CD4-positive, CD25-positive, alpha-beta regulatory T cell (primary cell): ENCODE results near the gene KRT222. TPM values are rescaled to one million over a fixed set of nuclear protein-coding genes. Genes with fewer than 3 reads are reported as not detected.

Source experiments
- ATAC-seq, 2 donors: fragments of 150-1000 bp; cut with Tn5 transposase; one replicate each; pipeline ENCODE4 v1.10.0; 2021; ENCODE audit warnings: low read depth in 2 of 2, moderate number of reproducible peaks in 2 of 2, moderate library complexity in 1 of 2
- DNase-seq, 3 donors: peaks; one replicate each; pipeline versions ENCODE4 v3.0.0 to v3.0.0-alpha.2; 2012 to 2022; ENCODE audit warnings: mixed read lengths in 1 of 3
- H3K27ac ChIP-seq: one replicate; pipeline ENCODE4 v1.7.0; 2013; ENCODE audit warnings: mild to moderate bottlenecking, low read length; ENCODE audit not compliant: insufficient read depth, poor library complexity, severe bottlenecking
- H3K27me3 ChIP-seq: one replicate; pipeline ENCODE4 v1.7.0; 2013; ENCODE audit warnings: low read length; ENCODE audit not compliant: control insufficient read depth, insufficient read depth
- H3K36me3 ChIP-seq: one replicate; pipeline ENCODE4 v1.7.0; 2013; ENCODE audit warnings: mild to moderate bottlenecking, low read length, moderate library complexity; ENCODE audit not compliant: control insufficient read depth, insufficient read depth
- H3K4me1 ChIP-seq: 2 replicates; pipeline ENCODE4 v1.7.0; 2013; ENCODE audit warnings: mild to moderate bottlenecking, low read length; ENCODE audit not compliant: insufficient read depth, control insufficient read depth, poor library complexity, severe bottlenecking
- H3K4me3 ChIP-seq: one replicate; pipeline ENCODE4 v1.7.0; 2013; ENCODE audit warnings: low read depth, mild to moderate bottlenecking, low read length, moderate library complexity
- H3K9me3 ChIP-seq, 2 experiments: 1 replicate in 1 of 2; 2 replicates in 1 of 2; pipeline ENCODE4 v1.7.0; 2013; ENCODE audit warnings: low read length in 2 of 2, mild to moderate bottlenecking in 1 of 2, moderate library complexity in 1 of 2; ENCODE audit not compliant: control insufficient read depth in 2 of 2
- H3K27ac Mint-ChIP-seq, 3 donors: one replicate each; pipeline ENCODE4 v1.8.0; 2020 to 2022; ENCODE audit warnings: mild to moderate bottlenecking in 3 of 3, mixed read lengths in 3 of 3, moderate library complexity in 2 of 3
- H3K27me3 Mint-ChIP-seq: one replicate; pipeline ENCODE4 v1.8.0; 2022; ENCODE audit warnings: mild to moderate bottlenecking, mixed read lengths
- H3K36me3 Mint-ChIP-seq: one replicate; pipeline ENCODE4 v1.8.0; 2020; ENCODE audit warnings: mixed read lengths
- H3K4me1 Mint-ChIP-seq, 4 donors: one replicate each; pipeline ENCODE4 v1.8.0; 2020 to 2022; ENCODE audit warnings: mixed read lengths in 4 of 4, mild to moderate bottlenecking in 1 of 4
- H3K4me3 Mint-ChIP-seq, 4 donors: one replicate each; pipeline ENCODE4 v1.8.0; 2020 to 2022; ENCODE audit warnings: mild to moderate bottlenecking in 4 of 4, mixed read lengths in 4 of 4, moderate library complexity in 3 of 4
- H3K9me3 Mint-ChIP-seq, 7 donors: one replicate each; pipeline ENCODE4 v1.8.0; 2020 to 2022; ENCODE audit warnings: mixed read lengths in 7 of 7, mild to moderate bottlenecking in 3 of 7, moderate library complexity in 2 of 7
- polyA plus RNA-seq, 4 donors: library from polyadenylated mRNA; unstranded; fragments of 300-500 nt; fragmentation: Illumina TruSeq; gene quantifications; one replicate each; pipeline ENCODE4 v1.2.3, GENCODE V29; 2021
- total RNA-seq: library from RNA; stranded (reverse); gene quantifications from one replicate; pipeline ENCODE4 v1.2.3, GENCODE V29; 2022

The KRT222 gene
- total and polyA plus RNA-seq, 5 donors from 2014 or later: 0.23 TPM; not detected in 4

DNA sequence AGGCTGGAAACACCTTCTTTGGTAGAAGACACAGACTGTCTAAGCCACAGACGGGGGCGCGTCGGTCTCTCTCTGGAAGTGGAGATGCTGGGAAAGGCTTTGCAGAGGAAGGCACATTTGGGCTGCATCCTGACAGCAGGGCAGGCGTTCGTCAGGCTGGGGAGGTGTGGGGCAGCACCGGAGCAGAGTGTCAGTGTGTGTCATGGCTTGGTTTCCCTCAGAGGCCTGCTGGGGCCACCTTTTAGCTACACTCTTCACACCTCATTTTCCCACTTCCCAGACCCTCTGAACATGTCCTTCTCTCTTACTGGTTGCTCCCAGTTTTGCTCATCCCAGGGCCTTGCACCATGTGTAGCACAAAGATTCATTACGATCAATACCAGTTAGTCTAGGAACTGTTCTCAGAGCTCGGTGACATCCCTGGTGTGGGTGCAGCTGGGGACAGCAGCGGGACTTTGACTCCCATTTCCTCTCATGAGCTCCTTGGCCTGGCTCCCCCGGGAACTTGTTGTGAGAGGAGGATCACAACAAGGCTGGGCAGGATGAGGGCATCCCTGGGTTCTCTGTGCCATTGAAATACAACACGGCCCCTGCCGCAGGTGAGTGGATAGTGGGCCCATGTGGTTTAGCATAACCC lies 50.4 kb downstream of the KRT222 start:
- ATAC-seq: no peak

DNA sequence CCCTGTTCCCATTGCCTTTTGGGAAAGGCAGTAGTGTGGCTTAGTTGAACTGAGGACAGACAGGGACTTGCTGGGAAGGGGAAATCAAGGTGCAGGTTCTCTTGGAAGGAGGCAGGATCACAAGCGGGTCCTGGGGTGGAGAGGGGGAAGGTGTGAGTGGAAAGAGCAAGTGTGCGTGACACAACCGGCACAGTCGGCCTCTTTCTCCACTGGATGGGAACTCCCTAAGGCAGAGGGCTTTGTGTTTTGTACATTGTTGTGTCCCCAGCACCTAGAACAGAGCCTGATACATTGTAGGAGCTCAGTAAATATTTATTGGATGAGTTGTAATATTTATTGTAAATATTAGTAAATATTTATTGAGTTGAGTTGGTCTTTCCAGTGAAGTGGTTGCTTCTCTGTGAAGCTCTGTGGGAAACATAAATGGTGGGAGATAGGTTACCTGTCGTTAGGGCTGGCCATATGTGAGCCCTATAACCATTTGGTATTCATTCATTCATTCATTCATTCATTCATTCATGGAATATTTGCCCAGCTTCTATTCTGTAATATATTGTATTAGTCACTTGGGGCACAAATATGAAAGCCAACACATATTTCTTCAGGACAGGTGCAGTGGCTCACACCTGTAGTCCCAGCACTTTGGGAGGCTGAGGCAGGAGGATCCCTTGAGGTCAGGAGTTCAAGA lies 51.4 kb downstream of the KRT222 start:
- Histone ChIP-seq H3K9me3 (no peaks in the 10 kb centered on the region), H3K4me1 (peaks cover 70% of the 10 kb centered on the region), H3K36me3 (no peaks in the 10 kb centered on the region), H3K27ac (peak overlapping the region; percentile 98), H3K27me3 (no peaks in the 10 kb centered on the region), H3K4me3 (peak overlapping the region; percentile 83)
- Mint-ChIP-seq H3K27ac (peak overlapping the region; percentile 99 to 100 (median 99)), H3K27me3 (peaks cover 7% of the 10 kb centered on the region), H3K4me1 (peaks cover 7 to 82% (median 50%) of the 10 kb centered on the region in 4 donors), H3K4me3 (peak overlapping the region; percentile 81 to 92 (median 88)), H3K9me3 (no peaks in the 10 kb centered on the region), H3K36me3 (no peaks in the 10 kb centered on the region)
- DNase-seq (no peak), ATAC-seq (no peak)

More for the DNA sequence above, 50.4 kb downstream of the KRT222 start:
- H3K4me1 Mint-ChIP-seq: peaks cover 7 to 79% (median 43%) of the 10 kb centered on the region in 4 donors
- H3K36me3 Mint-ChIP-seq: no peaks in the 10 kb centered on the region
- Histone ChIP-seq H3K4me3 (peak overlapping the region; percentile 55), H3K9me3 (no peaks in the 10 kb centered on the region), H3K36me3 (no peaks in the 10 kb centered on the region), H3K4me1 (peaks cover 66% of the 10 kb centered on the region), H3K27ac (peak overlapping the region; percentile 98), H3K27me3 (no peaks in the 10 kb centered on the region)
- DNase-seq: no peak
- H3K27me3 Mint-ChIP-seq: peaks cover 7% of the 10 kb centered on the region
- H3K4me3 Mint-ChIP-seq: peak overlapping the region in 3 of 4 donors; percentile 72 to 76 (median 75)
- H3K9me3 Mint-ChIP-seq: no peaks in the 10 kb centered on the region
- peak overlapping the region; percentile 95 to 99 (median 97) for H3K27ac Mint-ChIP-seq

DNA sequence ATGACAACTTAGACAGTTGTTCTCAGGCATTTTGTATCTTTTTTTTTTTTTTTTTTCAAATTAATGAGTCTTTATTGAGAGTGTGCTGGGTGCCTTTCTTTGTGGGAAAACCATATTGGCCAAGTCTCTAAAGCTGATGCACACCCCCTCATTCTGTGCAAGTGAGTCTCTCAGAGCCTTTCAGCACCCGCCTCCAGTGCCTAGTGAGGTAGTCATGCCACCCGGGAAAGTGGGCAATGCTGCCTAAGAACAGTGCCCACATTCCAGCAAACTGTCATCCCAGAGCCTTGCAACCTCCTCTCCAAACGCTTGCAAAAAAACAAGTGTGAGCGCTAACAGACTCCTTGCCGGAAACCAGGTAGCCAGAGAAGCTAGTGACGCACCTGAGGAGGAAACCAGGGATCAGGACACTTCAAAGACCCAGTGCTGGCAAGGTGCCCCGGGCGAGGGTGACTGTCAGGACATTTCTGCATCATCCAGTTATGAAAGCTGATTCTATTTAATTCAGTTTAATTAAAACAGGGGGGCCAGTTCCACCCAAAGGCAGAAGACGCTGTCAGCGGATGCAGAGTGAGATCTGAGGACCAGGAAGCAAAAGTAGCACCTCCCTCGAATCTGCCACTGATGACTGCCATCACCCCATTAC lies 52.3 kb downstream of the KRT222 start:
- H3K27me3 Mint-ChIP-seq: peaks cover 7% of the 10 kb centered on the region

DNA sequence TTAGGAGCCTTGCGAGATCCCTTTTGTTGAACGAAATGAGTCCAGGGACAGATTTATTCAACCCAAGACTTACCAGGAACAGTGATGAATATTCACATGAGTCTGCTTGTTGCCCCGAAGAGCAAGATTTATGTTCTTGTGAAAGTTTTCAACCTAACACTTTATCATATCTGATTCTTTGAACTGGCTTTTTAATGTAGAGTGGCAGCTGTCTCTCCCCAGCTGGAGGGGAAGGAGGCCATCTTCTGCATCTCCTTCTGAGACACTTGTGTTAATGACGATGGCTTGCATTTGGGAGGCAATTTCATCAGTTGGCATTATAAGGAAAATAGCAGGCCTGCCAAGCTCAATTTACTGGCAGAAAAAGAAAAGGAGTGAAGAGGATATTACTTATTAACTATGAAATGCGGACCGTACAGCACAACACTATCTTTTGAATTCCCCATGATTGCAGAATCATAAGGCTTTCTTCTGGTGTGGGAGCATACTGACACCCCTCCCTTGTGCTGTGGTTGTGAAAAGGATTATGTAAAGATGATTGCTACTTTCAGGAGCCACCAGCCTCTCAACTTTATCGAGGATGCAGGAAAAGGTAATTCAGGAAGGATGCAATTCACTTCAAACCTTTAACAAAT lies 53.0 kb downstream of the KRT222 start:
- DNase-seq (no peak), ATAC-seq (no peak)
- peak overlapping the region; percentile 80 to 92 (median 84) for H3K4me3 Mint-ChIP-seq
- Histone ChIP-seq H3K27ac (peak overlapping the region; percentile 98), H3K4me1 (peaks cover 87% of the 10 kb centered on the region), H3K27me3 (no peaks in the 10 kb centered on the region), H3K36me3 (no peaks in the 10 kb centered on the region), H3K9me3 (no peaks in the 10 kb centered on the region), H3K4me3 (peak overlapping the region; percentile 83)
- H3K36me3 Mint-ChIP-seq: no peaks in the 10 kb centered on the region
- peaks cover 7% of the 10 kb centered on the region for H3K27me3 Mint-ChIP-seq
- H3K9me3 Mint-ChIP-seq: no peaks in the 10 kb centered on the region
- H3K27ac Mint-ChIP-seq: peak overlapping the region; percentile 96 to 99 (median 99)
- H3K4me1 Mint-ChIP-seq: peaks cover 7 to 95% (median 64%) of the 10 kb centered on the region in 4 donors

More for the DNA sequence above, 52.3 kb downstream of the KRT222 start:
- peak overlapping the region; percentile 83 for H3K4me3 ChIP-seq
- H3K36me3 Mint-ChIP-seq: no peaks in the 10 kb centered on the region
- DNase-seq (peak; percentile 73 to 77 (median 74)), ATAC-seq (peak; percentile 54 to 56)
- peaks cover 79% of the 10 kb centered on the region for H3K4me1 ChIP-seq
- peaks cover 7 to 91% (median 59%) of the 10 kb centered on the region in 4 donors for H3K4me1 Mint-ChIP-seq
- H3K36me3 ChIP-seq: no peaks in the 10 kb centered on the region
- no peaks in the 10 kb centered on the region for H3K27me3 ChIP-seq
- no peaks in the 10 kb centered on the region for H3K9me3 Mint-ChIP-seq
- H3K27ac Mint-ChIP-seq: peak overlapping the region; percentile 99 to 100 (median 99)
- H3K9me3 ChIP-seq: no peaks in the 10 kb centered on the region
- peak overlapping the region; percentile 81 to 92 (median 88) for H3K4me3 Mint-ChIP-seq
- peak overlapping the region; percentile 98 for H3K27ac ChIP-seq

DNA sequence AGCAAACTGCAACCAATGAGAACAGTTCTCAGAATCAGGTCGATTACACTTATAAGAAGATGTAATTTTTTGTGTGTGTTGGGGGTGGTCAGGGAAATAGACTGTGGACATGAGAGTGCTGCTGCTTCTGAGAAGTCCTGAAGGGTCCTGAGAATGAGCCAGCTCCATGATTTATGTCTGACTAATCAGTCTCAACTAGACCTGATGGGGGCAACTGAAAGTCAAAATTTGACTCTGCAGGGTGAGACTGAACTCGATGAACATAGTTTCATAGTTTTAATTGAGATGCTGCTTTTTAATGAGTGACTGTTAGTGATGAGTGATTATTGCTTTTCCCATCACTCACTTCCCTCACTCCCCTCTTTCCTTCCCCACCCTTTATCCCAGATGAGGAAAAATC lies 54.6 kb downstream of the KRT222 start:
- no peaks in the 10 kb centered on the region for H3K27me3 ChIP-seq
- H3K27ac Mint-ChIP-seq: peak overlapping the region; percentile 96 to 99 (median 99)
- H3K4me1 Mint-ChIP-seq: peaks cover 11 to 95% (median 70%) of the 10 kb centered on the region in 4 donors
- no peaks in the 10 kb centered on the region for H3K9me3 Mint-ChIP-seq
- H3K4me3 Mint-ChIP-seq: peak overlapping the region; percentile 19 to 56 (median 43)
- H3K27ac ChIP-seq: peak overlapping the region; percentile 98
- no peak for ATAC-seq
- H3K4me1 ChIP-seq: peaks cover 98% of the 10 kb centered on the region
- no peak overlapping the region for H3K4me3 ChIP-seq
- H3K27me3 Mint-ChIP-seq: peaks cover 7% of the 10 kb centered on the region
- no peaks in the 10 kb centered on the region for H3K9me3 ChIP-seq
- H3K36me3 ChIP-seq: no peaks in the 10 kb centered on the region
- H3K36me3 Mint-ChIP-seq: no peaks in the 10 kb centered on the region
- DNase-seq: peak in 1 of 3 donors; percentile 64

DNA sequence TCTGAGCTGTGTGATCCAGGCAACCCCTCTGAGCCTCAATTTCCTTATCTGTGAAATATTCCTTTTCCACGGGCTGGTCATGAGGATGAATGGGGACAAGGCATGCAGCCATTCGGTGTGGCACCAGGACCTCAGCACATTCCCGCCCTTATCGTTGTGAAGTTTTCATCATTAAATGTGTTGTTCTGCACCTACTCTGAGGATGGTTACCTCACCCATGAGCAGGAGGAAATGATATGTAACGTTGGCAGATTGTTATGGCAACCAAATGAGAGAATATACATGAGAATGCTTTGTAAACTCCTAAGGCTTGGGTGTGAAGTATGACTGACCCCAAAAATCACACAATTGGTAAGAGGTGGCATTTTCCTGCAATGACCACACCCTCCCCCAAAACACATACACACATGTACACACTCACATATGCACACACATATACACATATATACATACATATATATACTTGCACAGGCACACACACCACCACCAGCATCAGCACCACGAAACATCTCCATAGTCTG lies 56.9 kb downstream of the KRT222 start:
- no peaks in the 10 kb centered on the region for H3K36me3 ChIP-seq
- Mint-ChIP-seq H3K27me3 (peaks cover 7% of the 10 kb centered on the region), H3K36me3 (no peaks in the 10 kb centered on the region), H3K9me3 (no peaks in the 10 kb centered on the region), H3K4me1 (peaks cover 14 to 98% (median 76%) of the 10 kb centered on the region in 4 donors), H3K4me3 (peak overlapping the region; percentile 75 to 82 (median 80)), H3K27ac (peak overlapping the region; percentile 96 to 99 (median 98))
- ATAC-seq (peak; percentile 60 to 69), DNase-seq (peak; percentile 37 to 85 (median 82))
- no peaks in the 10 kb centered on the region for H3K9me3 ChIP-seq
- H3K27ac ChIP-seq: peak overlapping the region; percentile 98
- no peaks in the 10 kb centered on the region for H3K27me3 ChIP-seq
- peak overlapping the region; percentile 67 for H3K4me3 ChIP-seq
- peaks cover 98% of the 10 kb centered on the region for H3K4me1 ChIP-seq

DNA sequence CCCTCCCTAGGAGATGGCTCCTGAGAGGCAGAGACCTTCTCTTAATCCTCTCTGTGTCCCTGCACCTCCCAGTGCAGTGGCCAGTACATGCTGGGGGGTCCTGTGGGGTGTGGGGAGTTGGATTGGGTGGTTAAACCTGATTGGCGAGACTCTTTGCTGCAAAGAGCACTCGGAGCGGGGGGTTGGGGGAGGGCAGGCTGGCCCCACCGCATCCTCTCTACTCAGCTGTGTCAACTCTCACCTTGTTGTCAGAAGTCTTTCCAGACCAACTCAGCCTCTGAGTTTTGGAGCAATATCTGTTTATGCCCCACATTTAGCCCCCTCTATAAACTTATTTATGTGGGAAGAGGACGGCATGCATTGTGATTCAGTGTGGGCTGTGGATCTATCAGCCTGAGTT lies 57.3 kb downstream of the KRT222 start:
- Histone ChIP-seq H3K4me1 (peaks cover 98% of the 10 kb centered on the region), H3K27me3 (no peaks in the 10 kb centered on the region), H3K9me3 (no peaks in the 10 kb centered on the region), H3K4me3 (peak overlapping the region; percentile 67), H3K27ac (peak overlapping the region; percentile 98), H3K36me3 (no peaks in the 10 kb centered on the region)
- ATAC-seq (peak; percentile 45 to 51), DNase-seq (peak in 2 of 3 donors; percentile 75 to 82)
- Mint-ChIP-seq H3K36me3 (no peaks in the 10 kb centered on the region), H3K4me3 (peak overlapping the region; percentile 75 to 82 (median 80)), H3K27ac (peak overlapping the region; percentile 96 to 99 (median 98)), H3K9me3 (peaks cover 0 to 1% (median 0%) of the 10 kb centered on the region in 7 donors), H3K27me3 (peaks cover 7% of the 10 kb centered on the region), H3K4me1 (peaks cover 13 to 98% (median 76%) of the 10 kb centered on the region in 4 donors)
